HepG2 (cell line): ENCODE data around the gene PEF1.

Source experiments
- TF ChIP-seq, protein P1 (sequence below): sonication (generic); formaldehyde crosslinking; IDR thresholded peaks from 2 replicates; pipeline ENCODE4 v1.9.0; 2022; ENCODE audit warnings: low read depth, missing genetic modification reagents
- TF ChIP-seq, protein P2 (sequence below): sonication (generic); formaldehyde crosslinking; IDR thresholded peaks from 2 replicates; pipeline ENCODE4 v1.4.0; 2020; ENCODE audit warnings: missing genetic modification reagents

DNA sequence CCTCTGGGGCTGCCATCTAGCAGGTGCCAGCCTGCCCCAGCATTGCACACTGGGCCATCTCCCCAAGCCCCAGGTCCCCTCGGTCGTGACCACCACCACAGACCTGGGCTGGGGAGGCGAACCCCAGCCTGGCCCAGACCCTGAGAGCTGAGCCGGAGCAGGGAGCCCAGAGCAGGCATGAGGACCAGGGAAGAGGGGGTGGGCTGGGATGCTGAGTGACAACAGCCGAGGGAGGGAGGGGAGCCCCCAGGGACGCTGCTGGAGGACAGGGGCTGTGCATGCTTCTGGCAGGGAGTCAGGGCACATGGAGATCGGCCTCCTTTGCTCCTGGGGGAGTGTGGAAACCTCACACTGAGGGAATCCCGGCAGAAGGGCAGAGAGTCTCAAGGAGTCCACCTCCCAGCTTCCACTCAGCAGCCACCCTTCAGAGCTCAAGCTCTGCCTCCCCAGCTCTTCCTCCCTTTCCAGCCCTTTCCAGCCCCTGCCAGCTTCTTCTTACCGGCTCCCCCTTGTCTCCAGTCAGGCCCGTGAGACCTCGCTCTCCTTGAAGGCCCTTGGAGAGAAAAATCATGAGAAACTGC, 23.7 kb upstream of the PEF1 start:
- TF ChIP-seq, protein P1, sequence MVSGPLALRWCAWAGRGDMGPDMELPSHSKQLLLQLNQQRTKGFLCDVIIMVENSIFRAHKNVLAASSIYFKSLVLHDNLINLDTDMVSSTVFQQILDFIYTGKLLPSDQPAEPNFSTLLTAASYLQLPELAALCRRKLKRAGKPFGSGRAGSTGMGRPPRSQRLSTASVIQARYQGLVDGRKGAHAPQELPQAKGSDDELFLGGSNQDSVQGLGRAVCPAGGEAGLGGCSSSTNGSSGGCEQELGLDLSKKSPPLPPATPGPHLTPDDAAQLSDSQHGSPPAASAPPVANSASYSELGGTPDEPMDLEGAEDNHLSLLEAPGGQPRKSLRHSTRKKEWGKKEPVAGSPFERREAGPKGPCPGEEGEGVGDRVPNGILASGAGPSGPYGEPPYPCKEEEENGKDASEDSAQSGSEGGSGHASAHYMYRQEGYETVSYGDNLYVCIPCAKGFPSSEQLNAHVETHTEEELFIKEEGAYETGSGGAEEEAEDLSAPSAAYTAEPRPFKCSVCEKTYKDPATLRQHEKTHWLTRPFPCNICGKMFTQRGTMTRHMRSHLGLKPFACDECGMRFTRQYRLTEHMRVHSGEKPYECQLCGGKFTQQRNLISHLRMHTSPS = no peak
- TF ChIP-seq, protein P2, sequence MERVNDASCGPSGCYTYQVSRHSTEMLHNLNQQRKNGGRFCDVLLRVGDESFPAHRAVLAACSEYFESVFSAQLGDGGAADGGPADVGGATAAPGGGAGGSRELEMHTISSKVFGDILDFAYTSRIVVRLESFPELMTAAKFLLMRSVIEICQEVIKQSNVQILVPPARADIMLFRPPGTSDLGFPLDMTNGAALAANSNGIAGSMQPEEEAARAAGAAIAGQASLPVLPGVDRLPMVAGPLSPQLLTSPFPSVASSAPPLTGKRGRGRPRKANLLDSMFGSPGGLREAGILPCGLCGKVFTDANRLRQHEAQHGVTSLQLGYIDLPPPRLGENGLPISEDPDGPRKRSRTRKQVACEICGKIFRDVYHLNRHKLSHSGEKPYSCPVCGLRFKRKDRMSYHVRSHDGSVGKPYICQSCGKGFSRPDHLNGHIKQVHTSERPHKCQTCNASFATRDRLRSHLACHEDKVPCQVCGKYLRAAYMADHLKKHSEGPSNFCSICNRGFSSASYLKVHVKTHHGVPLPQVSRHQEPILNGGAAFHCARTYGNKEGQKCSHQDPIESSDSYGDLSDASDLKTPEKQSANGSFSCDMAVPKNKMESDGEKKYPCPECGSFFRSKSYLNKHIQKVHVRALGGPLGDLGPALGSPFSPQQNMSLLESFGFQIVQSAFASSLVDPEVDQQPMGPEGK (CRISPR knock-in tag) = no peak
